K562 (cell line): Measurements from ENCODE around the gene ZNF581.

Experiments used
- GATAD2A ChIP-seq: fragments of 450-650 bp; IDR thresholded peaks from 2 replicates; pipeline ENCODE4 v1.6.1; 2017
- NFE2 ChIP-seq: IDR thresholded peaks from 2 replicates; pipeline ENCODE4 v1.6.1; 2014; ENCODE audit warnings: antibody characterized with exemption, low read depth
- PHF20 ChIP-seq: fragments of 450-650 bp; IDR thresholded peaks from 2 replicates; pipeline ENCODE4 v1.6.1; 2018; ENCODE audit not compliant: partially characterized antibody
- POLR2A ChIP-seq: fragments of 450-650 bp; conservative IDR thresholded peaks from 2 replicates; pipeline ENCODE4 v1.6.1; 2016
- ZBTB1 ChIP-seq: sonication (generic); formaldehyde crosslinking; IDR thresholded peaks from 2 replicates; pipeline ENCODE4 v1.8.1; 2023; ENCODE audit warnings: missing genetic modification reagents, low read depth, mild to moderate bottlenecking, borderline replicate concordance
- ZNF785 ChIP-seq: fragments of 250-450 bp; sonication (Bioruptor Pico); IDR thresholded peaks from 2 replicates; pipeline ENCODE4 v1.4.0; 2020; ENCODE audit warnings: mild to moderate bottlenecking
- TF ChIP-seq, protein P1 (sequence below), 3 experiments: IDR thresholded peaks in 2 of 3; conservative IDR thresholded peaks in 1 of 3; 2 replicates each; pipeline ENCODE4 v1.5.1; 2011 to 2012; ENCODE audit warnings: low read length in 3 of 3, mild to moderate bottlenecking in 3 of 3, control low read depth in 2 of 3, improper control_type of control experiment in 1 of 3, inconsistent platforms in 1 of 3, low read depth in 1 of 3, mixed read lengths in 1 of 3, moderate library complexity in 1 of 3; ENCODE audit not compliant: insufficient read depth in 2 of 3
- TF ChIP-seq, protein P2 (sequence below): fragments of 250-450 bp; sonication (Bioruptor Pico); IDR thresholded peaks from 2 replicates; pipeline ENCODE4 v1.5.0; 2021
- TF ChIP-seq, protein P3 (sequence below): fragments of 200-600 bp; sonication (generic); IDR thresholded peaks from one replicate; pipeline ENCODE4 v1.6.1; 2012; ENCODE audit warnings: mild to moderate bottlenecking, low read depth, low read length, inconsistent platforms

DNA sequence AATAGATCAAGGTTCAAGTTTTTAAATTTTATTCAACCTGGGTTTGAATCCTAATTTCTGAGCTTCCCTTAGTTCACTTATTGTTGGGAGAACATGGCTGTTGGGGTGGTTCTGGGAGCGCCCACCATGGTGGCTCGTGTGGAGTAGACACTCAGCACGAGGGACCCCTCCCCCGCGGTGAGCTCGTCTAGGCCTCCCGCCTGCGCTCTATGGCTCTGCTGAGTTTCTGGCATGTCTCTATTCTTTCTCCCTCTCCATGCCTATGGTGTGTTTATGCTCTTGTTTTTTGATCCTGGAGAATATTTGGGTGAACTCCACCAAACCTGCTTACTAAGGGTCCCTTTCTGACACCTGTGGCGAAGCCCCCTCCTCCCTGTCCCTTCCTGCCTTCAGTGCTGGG lies 30.0 kb downstream of the ZNF581 start:
- no peak for TF ChIP-seq PHF20
- TF ChIP-seq, protein P1, sequence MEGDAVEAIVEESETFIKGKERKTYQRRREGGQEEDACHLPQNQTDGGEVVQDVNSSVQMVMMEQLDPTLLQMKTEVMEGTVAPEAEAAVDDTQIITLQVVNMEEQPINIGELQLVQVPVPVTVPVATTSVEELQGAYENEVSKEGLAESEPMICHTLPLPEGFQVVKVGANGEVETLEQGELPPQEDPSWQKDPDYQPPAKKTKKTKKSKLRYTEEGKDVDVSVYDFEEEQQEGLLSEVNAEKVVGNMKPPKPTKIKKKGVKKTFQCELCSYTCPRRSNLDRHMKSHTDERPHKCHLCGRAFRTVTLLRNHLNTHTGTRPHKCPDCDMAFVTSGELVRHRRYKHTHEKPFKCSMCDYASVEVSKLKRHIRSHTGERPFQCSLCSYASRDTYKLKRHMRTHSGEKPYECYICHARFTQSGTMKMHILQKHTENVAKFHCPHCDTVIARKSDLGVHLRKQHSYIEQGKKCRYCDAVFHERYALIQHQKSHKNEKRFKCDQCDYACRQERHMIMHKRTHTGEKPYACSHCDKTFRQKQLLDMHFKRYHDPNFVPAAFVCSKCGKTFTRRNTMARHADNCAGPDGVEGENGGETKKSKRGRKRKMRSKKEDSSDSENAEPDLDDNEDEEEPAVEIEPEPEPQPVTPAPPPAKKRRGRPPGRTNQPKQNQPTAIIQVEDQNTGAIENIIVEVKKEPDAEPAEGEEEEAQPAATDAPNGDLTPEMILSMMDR (IDR thresholded peaks at IDR 0.05 in 2 of 3, conservative IDR thresholded peaks at IDR 0.05 in 1 of 3; ENCODE audit: insufficient read depth in 2 of 3, low read depth in 1 of 3, low read length in 3 of 3) = no peak
- TF ChIP-seq, protein P2, sequence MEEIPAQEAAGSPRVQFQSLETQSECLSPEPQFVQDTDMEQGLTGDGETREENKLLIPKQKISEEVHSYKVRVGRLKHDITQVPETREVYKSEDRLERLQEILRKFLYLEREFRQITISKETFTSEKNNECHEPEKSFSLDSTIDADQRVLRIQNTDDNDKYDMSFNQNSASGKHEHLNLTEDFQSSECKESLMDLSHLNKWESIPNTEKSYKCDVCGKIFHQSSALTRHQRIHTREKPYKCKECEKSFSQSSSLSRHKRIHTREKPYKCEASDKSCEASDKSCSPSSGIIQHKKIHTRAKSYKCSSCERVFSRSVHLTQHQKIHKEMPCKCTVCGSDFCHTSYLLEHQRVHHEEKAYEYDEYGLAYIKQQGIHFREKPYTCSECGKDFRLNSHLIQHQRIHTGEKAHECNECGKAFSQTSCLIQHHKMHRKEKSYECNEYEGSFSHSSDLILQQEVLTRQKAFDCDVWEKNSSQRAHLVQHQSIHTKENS (CRISPR knock-in tag) = no peak
- TF ChIP-seq, protein P3, sequence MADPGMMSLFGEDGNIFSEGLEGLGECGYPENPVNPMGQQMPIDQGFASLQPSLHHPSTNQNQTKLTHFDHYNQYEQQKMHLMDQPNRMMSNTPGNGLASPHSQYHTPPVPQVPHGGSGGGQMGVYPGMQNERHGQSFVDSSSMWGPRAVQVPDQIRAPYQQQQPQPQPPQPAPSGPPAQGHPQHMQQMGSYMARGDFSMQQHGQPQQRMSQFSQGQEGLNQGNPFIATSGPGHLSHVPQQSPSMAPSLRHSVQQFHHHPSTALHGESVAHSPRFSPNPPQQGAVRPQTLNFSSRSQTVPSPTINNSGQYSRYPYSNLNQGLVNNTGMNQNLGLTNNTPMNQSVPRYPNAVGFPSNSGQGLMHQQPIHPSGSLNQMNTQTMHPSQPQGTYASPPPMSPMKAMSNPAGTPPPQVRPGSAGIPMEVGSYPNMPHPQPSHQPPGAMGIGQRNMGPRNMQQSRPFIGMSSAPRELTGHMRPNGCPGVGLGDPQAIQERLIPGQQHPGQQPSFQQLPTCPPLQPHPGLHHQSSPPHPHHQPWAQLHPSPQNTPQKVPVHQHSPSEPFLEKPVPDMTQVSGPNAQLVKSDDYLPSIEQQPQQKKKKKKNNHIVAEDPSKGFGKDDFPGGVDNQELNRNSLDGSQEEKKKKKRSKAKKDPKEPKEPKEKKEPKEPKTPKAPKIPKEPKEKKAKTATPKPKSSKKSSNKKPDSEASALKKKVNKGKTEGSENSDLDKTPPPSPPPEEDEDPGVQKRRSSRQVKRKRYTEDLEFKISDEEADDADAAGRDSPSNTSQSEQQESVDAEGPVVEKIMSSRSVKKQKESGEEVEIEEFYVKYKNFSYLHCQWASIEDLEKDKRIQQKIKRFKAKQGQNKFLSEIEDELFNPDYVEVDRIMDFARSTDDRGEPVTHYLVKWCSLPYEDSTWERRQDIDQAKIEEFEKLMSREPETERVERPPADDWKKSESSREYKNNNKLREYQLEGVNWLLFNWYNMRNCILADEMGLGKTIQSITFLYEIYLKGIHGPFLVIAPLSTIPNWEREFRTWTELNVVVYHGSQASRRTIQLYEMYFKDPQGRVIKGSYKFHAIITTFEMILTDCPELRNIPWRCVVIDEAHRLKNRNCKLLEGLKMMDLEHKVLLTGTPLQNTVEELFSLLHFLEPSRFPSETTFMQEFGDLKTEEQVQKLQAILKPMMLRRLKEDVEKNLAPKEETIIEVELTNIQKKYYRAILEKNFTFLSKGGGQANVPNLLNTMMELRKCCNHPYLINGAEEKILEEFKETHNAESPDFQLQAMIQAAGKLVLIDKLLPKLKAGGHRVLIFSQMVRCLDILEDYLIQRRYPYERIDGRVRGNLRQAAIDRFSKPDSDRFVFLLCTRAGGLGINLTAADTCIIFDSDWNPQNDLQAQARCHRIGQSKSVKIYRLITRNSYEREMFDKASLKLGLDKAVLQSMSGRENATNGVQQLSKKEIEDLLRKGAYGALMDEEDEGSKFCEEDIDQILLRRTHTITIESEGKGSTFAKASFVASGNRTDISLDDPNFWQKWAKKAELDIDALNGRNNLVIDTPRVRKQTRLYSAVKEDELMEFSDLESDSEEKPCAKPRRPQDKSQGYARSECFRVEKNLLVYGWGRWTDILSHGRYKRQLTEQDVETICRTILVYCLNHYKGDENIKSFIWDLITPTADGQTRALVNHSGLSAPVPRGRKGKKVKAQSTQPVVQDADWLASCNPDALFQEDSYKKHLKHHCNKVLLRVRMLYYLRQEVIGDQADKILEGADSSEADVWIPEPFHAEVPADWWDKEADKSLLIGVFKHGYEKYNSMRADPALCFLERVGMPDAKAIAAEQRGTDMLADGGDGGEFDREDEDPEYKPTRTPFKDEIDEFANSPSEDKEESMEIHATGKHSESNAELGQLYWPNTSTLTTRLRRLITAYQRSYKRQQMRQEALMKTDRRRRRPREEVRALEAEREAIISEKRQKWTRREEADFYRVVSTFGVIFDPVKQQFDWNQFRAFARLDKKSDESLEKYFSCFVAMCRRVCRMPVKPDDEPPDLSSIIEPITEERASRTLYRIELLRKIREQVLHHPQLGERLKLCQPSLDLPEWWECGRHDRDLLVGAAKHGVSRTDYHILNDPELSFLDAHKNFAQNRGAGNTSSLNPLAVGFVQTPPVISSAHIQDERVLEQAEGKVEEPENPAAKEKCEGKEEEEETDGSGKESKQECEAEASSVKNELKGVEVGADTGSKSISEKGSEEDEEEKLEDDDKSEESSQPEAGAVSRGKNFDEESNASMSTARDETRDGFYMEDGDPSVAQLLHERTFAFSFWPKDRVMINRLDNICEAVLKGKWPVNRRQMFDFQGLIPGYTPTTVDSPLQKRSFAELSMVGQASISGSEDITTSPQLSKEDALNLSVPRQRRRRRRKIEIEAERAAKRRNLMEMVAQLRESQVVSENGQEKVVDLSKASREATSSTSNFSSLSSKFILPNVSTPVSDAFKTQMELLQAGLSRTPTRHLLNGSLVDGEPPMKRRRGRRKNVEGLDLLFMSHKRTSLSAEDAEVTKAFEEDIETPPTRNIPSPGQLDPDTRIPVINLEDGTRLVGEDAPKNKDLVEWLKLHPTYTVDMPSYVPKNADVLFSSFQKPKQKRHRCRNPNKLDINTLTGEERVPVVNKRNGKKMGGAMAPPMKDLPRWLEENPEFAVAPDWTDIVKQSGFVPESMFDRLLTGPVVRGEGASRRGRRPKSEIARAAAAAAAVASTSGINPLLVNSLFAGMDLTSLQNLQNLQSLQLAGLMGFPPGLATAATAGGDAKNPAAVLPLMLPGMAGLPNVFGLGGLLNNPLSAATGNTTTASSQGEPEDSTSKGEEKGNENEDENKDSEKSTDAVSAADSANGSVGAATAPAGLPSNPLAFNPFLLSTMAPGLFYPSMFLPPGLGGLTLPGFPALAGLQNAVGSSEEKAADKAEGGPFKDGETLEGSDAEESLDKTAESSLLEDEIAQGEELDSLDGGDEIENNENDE = no peak
- TF ChIP-seq POLR2A = no peak; the same call in 1 of the 2 replicates
- TF ChIP-seq ZNF785 (CRISPR knock-in tag) = no peak
- TF ChIP-seq GATAD2A = no peak
- TF ChIP-seq NFE2 = no peak
- no peak for TF ChIP-seq ZBTB1 (CRISPR knock-in tag)
